HEK293T (cell line): ENCODE results near the gene FAM114A2.
A peak's percentile ranks its signal among the peaks of the same experiment; 100 is the strongest.

Source experiments
- CTCF ChIA-PET: fragments of 350-600 bp; formaldehyde crosslinking; extraction: SDS; loops from one replicate; lab custom pipeline; 2021; ENCODE audit warnings: antibody characterized with exemption, inconsistent platforms; lab: Yijun Ruan, JAX
- POLR2A ChIA-PET: fragments of 350-600 bp; formaldehyde crosslinking; extraction: SDS; loops from one replicate; lab custom pipeline; 2020; ENCODE audit warnings: antibody characterized with exemption, inconsistent platforms; lab: Yijun Ruan, JAX
- DNase-seq: peaks from one replicate; pipeline ENCODE4 v3.0.0; 2012; ENCODE audit warnings: mixed read lengths; ENCODE audit errors: extremely low spot score
- ARNT ChIP-seq: fragments of 450-650 bp; IDR thresholded peaks from 2 replicates; pipeline ENCODE4 v1.6.1; 2017; ENCODE audit warnings: mild to moderate bottlenecking
- BHLHE40 ChIP-seq: fragments of 450-650 bp; IDR thresholded peaks from 2 replicates; pipeline ENCODE4 v1.6.1; 2016; ENCODE audit warnings: mild to moderate bottlenecking, moderate library complexity, borderline replicate concordance
- CTBP1 ChIP-seq: fragments of 450-650 bp; IDR thresholded peaks from 2 replicates; pipeline ENCODE4 v1.6.1; 2016; ENCODE audit warnings: borderline replicate concordance
- ELF4 ChIP-seq: fragments of 450-650 bp; IDR thresholded peaks from 2 replicates; pipeline ENCODE4 v1.6.1; 2017; ENCODE audit warnings: antibody characterized with exemption
- FOXA1 ChIP-seq: fragments of 450-650 bp; IDR thresholded peaks from 2 replicates; pipeline ENCODE4 v1.6.1; 2016; ENCODE audit warnings: mild to moderate bottlenecking
- FOXK2 ChIP-seq: fragments of 450-650 bp; IDR thresholded peaks from 2 replicates; pipeline ENCODE4 v1.6.1; 2016; ENCODE audit warnings: mild to moderate bottlenecking
- FOXM1 ChIP-seq: fragments of 450-650 bp; IDR thresholded peaks from 2 replicates; pipeline ENCODE4 v1.6.1; 2017; ENCODE audit warnings: mild to moderate bottlenecking, borderline replicate concordance
- HDGF ChIP-seq: fragments of 450-650 bp; IDR thresholded peaks from 2 replicates; pipeline ENCODE4 v1.6.1; 2017; ENCODE audit warnings: antibody characterized with exemption, borderline replicate concordance
- L3MBTL2 ChIP-seq: fragments of 450-650 bp; conservative IDR thresholded peaks from 2 replicates; pipeline ENCODE4 v1.6.1; 2016; ENCODE audit warnings: mild to moderate bottlenecking
- LEF1 ChIP-seq: fragments of 450-650 bp; IDR thresholded peaks from 2 replicates; pipeline ENCODE4 v1.6.1; 2017; ENCODE audit warnings: mild to moderate bottlenecking, borderline replicate concordance
- NFRKB ChIP-seq: fragments of 450-650 bp; IDR thresholded peaks from 2 replicates; pipeline ENCODE4 v1.6.1; 2016; ENCODE audit warnings: mild to moderate bottlenecking, moderate library complexity
- SP1 ChIP-seq: fragments of 450-650 bp; IDR thresholded peaks from 2 replicates; pipeline ENCODE4 v1.6.1; 2017
- SUZ12 ChIP-seq: fragments of 450-650 bp; IDR thresholded peaks from 2 replicates; pipeline ENCODE4 v1.6.1; 2016; ENCODE audit warnings: mild to moderate bottlenecking
- TARDBP ChIP-seq: fragments of 450-650 bp; IDR thresholded peaks from 2 replicates; pipeline ENCODE4 v1.6.1; 2016
- ZNF384 ChIP-seq: fragments of 450-650 bp; IDR thresholded peaks from 2 replicates; pipeline ENCODE4 v1.6.1; 2016
- TF ChIP-seq, protein P1 (sequence below): fragments of 450-650 bp; IDR thresholded peaks from 2 replicates; pipeline ENCODE4 v1.6.1; 2016

FAM114A2 gene

DNA sequence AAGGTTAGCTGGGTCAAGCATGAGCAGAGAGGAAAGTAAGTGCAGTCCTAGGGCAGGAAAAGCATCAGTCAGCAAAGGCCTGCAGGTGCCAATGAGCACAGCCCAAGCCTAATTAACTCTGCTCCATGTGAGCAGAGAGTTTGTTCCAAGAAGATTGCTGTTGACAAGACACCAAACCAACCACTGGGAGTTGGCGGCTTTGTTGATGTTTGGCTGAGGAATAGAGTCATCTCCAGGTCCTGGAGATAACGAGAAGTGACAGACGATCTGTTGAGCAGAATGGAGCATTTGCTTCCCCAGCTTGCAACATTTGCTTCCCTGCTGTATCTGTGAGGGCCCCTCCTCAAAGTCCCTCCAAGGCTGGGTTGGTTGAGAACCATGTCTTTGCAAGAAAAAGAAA lies 68.2 kb downstream of the FAM114A2 start:
- no peak for DNase-seq
- CTCF ChIA-PET: no interaction called here
- POLR2A ChIA-PET: no interaction called here
- no peak for TF ChIP-seq CTBP1
- no peak for TF ChIP-seq FOXK2
- TF ChIP-seq ZNF384: no peak
- no peak for TF ChIP-seq ELF4
- TF ChIP-seq SUZ12: no peak
- no peak for TF ChIP-seq FOXA1
- TF ChIP-seq, protein P1, sequence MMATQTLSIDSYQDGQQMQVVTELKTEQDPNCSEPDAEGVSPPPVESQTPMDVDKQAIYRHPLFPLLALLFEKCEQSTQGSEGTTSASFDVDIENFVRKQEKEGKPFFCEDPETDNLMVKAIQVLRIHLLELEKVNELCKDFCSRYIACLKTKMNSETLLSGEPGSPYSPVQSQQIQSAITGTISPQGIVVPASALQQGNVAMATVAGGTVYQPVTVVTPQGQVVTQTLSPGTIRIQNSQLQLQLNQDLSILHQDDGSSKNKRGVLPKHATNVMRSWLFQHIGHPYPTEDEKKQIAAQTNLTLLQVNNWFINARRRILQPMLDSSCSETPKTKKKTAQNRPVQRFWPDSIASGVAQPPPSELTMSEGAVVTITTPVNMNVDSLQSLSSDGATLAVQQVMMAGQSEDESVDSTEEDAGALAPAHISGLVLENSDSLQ: no peak
- TF ChIP-seq L3MBTL2: no peak
- no peak for TF ChIP-seq LEF1
- TF ChIP-seq TARDBP: no peak
- no peak for TF ChIP-seq NFRKB
- no peak for TF ChIP-seq FOXM1
- TF ChIP-seq HDGF: no peak

DNA sequence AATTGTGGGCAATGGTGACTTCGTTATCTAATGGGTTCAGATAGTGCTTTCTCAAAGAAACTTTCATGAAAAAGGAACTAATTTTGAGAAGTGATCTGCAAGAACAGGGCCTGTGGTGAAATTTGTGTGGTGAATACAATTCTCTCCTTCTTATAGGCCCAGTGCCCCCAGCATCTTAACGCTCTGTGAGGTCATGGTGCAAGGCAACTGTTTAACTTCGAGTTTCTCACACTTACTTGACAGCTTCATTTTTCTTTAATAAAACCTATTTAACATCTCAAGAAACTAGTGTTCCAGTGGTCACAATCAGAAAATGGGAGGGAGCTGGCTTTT lies 69.2 kb downstream of the FAM114A2 start:
- no peak for TF ChIP-seq HDGF
- no peak for TF ChIP-seq ELF4
- ChIA-PET POLR2A (interaction anchor here (1.0 kb wide), 1 partner anchor 69 kb away, joined by 3 read pairs; the partner anchor contains the start of genes FAM114A2 and MFAP3), CTCF (no interaction called here)
- no peak for DNase-seq

DNA sequence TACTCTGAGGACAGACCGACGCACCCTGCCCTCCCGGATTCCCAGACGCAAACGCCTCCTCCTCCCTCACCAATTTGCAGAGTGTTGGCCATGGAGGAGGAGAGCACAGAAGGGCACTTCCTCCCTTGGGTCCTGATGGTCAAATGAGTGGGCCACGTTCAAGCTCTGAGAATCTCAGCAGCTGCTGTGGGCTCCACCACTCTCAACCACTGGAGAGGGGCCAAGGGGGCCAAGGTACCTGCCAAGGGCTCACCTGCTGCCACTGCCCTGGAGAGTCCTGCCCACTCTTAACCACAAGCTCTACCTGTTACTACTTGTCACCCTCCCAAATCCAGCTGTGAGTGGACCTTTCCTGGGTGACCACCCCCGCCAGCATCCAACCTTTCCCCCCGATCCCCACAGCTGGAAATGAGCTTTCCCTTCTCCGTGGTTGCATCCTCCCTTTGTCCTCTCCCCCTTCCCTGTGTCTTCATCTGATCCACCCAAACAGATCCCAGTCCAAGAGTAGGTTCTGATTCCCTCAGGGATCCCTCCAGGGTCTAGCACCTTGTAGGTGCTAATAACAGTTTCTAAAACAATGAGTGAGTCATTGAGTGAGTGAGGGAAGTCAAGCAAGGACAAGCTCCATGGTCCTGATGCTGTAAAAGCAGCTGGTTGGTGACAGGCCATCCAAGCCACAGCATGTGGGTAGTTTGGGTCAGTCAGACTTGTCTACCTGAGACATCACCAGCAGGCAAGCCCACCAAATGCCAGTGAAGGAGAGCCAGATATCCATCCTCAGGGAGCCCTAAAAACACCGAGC lies 69.7 kb downstream of the FAM114A2 start:
- ChIA-PET POLR2A (interaction anchor here (1.0 kb wide), 1 partner anchor 70 kb away, joined by 3 read pairs; the partner anchor contains the start of genes FAM114A2 and MFAP3), CTCF (interaction anchor here (1.1 kb wide), 1 partner anchor 1437 kb away, joined by 3 read pairs; no protein-coding TSS in a partner anchor)
- no peak for DNase-seq
- no peak for TF ChIP-seq HDGF
- TF ChIP-seq, protein P1: no peak
- no peak for TF ChIP-seq TARDBP
- no peak for TF ChIP-seq SP1
- TF ChIP-seq BHLHE40: no peak
- no peak for TF ChIP-seq FOXA1
- no peak for TF ChIP-seq LEF1
- TF ChIP-seq FOXM1: no peak
- TF ChIP-seq ARNT: no peak
- no peak for TF ChIP-seq CTBP1
- TF ChIP-seq ZNF384: no peak
- TF ChIP-seq ELF4: no peak
- TF ChIP-seq SUZ12: no peak
- TF ChIP-seq NFRKB: no peak

DNA sequence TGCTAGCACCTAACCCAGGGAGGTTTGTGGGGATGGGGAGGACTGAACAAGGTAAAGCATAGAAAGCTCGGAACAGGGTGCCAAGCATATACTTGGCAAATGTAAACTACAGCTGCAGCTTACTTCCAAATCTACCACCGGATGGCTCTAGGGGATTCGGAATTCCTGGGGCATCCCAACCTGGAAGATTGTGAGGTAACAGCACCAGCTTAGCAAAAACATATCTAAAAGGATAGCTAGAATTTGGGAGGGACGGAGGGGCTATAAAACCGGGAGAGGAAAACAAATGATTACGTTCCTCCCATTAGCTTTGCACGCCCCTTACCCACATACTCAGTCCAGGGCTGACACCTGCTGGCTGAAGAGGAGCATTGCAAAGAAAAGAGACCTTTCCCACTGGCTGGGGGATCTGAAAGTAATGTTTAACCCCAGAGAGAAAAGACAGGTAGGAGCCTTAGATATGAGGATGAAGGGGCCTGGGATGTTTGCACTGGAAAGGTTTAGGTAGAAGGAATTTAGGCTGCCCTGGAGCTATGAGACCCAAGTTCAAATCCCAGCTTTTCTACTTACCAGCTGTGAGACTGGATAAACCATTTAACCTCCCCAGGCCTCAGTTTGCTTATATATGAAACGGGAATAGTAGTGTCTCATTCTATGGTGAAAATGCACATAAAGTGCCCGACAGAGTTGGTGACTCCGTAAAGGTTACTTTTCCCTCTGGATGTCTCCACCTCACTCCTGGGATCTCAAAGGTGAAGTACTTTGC lies 73.6 kb downstream of the FAM114A2 start:
- DNase-seq: peak; percentile 78
- TF ChIP-seq LEF1 (no peak), ARNT (no peak), TARDBP (no peak), ELF4 (no peak), ZNF384 (no peak), SP1 (no peak), FOXK2 (no peak), FOXM1 (no peak), CTBP1 (no peak), HDGF (no peak), SUZ12 (no peak), FOXA1 (no peak)
- TF ChIP-seq, protein P1: no peak
- CTCF ChIA-PET: interaction anchor here (0.5 to 2.0 kb wide), 20 partner anchors 8 to 1432 kb away, joined by 3 to 32 read pairs (median 3); no protein-coding TSS in a partner anchor
- POLR2A ChIA-PET: no interaction called here

DNA sequence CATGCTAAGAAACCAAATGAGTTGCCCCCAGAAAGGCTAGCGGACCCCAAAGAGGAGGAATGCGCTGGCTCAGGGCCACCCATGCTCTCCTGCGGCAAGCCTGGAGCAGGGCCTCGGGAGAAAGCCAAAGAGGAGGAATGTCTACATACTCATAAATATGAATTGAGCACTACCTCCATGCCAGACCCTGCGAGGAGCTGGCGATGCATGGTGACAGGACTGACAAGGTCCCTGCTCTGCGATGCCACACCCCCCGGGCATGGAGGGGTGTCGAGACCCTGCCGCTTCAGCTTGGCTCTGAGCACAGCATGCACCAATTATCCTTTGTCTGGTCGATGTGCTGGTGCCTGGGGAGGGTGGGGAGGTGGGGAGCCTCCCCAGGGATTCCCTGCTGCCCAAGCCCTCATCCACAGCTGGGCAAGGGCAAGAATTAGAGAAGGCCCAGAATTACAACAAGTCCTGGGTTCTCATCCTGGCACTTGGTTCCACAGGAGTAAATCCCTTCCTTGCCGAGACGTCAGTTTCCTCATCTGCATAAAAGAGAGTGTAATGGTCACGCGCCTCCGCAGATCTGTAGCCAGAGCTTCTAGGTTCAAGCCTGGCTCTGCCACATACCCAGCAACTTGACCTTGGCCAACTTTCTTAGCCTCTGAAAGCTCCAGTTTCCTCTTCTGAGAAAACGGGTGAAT lies 74.4 kb downstream of the FAM114A2 start:
- TF ChIP-seq HDGF: no peak
- no peak for TF ChIP-seq FOXK2
- TF ChIP-seq LEF1: no peak
- TF ChIP-seq, protein P1: no peak
- TF ChIP-seq ELF4: no peak
- TF ChIP-seq TARDBP: no peak
- TF ChIP-seq ZNF384: no peak
- no peak for TF ChIP-seq L3MBTL2
- no peak for TF ChIP-seq SP1
- no peak for TF ChIP-seq SUZ12
- TF ChIP-seq FOXM1: no peak
- TF ChIP-seq NFRKB: no peak
- TF ChIP-seq CTBP1: no peak
- no peak for TF ChIP-seq BHLHE40
- TF ChIP-seq FOXA1: no peak
- TF ChIP-seq ARNT: no peak
- CTCF ChIA-PET: interaction anchor here (0.5 to 2.0 kb wide), 20 partner anchors 7 to 1432 kb away, joined by 3 to 32 read pairs (median 3); no protein-coding TSS in a partner anchor
- POLR2A ChIA-PET: no interaction called here
- DNase-seq: no peak
